Body of pancreas (tissue), 4 donors: ENCODE data around the gene TRIM71. TPM values are rescaled to one million over a fixed set of nuclear protein-coding genes. Genes with fewer than 3 reads are reported as not detected.

ENCODE experiments used
- ATAC-seq: fragments of 150-250 bp; one replicate; pipeline ENCODE4 v1.9.1; 2016
- DNase-seq, 4 donors: peaks; one replicate each; pipeline ENCODE4 v3.0.0-alpha.2; 2019
- H3K27ac ChIP-seq, 4 donors: fragments of 200-600 bp; sonication (generic); 1 replicate in 3 of 4; 2 replicates in 1 of 4; pipeline versions ENCODE4 v1.5.1 to v1.6.1; 2016 to 2019; ENCODE audit warnings: mild to moderate bottlenecking in 1 of 4, mixed read lengths in 1 of 4, moderate library complexity in 1 of 4
- H3K27me3 ChIP-seq, 2 donors: fragments of 200-600 bp; sonication (generic); one replicate each; pipeline ENCODE4 v1.6.0; 2016; ENCODE audit warnings: mild to moderate bottlenecking in 1 of 2
- H3K36me3 ChIP-seq, 2 donors: fragments of 200-600 bp; sonication (generic); replicated peaks in 1 of 2; 2 replicates each; pipeline ENCODE4 v1.5.1; 2016; ENCODE audit warnings: low read depth in 2 of 2; ENCODE audit not compliant: insufficient read depth in 1 of 2
- H3K4me1 ChIP-seq: fragments of 200-600 bp; sonication (generic); one replicate; pipeline ENCODE4 v1.6.0; 2016
- H3K4me3 ChIP-seq, 2 donors: fragments of 200-600 bp; sonication (generic); 1 replicate in 1 of 2; 2 replicates in 1 of 2; pipeline ENCODE4 v1.5.1; 2016 to 2019
- H3K9me3 ChIP-seq, 3 donors: fragments of 200-600 bp; sonication (generic); 1 replicate in 2 of 3; 2 replicates in 1 of 3; pipeline ENCODE4 v1.5.1; 2016
- CTCF ChIP-seq, 7 experiments: fragments of 450-650 bp in 4 of 7; fragments of 200-600 bp in 3 of 7; sonication (generic) in 3 of 7; IDR thresholded peaks; one replicate each; pipeline ENCODE4 v1.5.1; 2016 to 2019; ENCODE audit warnings: antibody characterized with exemption in 7 of 7
- POLR2A ChIP-seq, 3 donors: fragments of 450-650 bp; IDR thresholded peaks; one replicate each; pipeline ENCODE4 v1.6.1; 2016; ENCODE audit warnings: antibody characterized with exemption in 3 of 3, mild to moderate bottlenecking in 2 of 3
- WGBS, 2 donors: methylation state at CpG; one replicate each; pipeline ENCODE4 v1.1.5; 2017; 5-methylcytosine and 5-hydroxymethylcytosine counted together
- intact Hi-C: fragments of 100-400 bp; cut with DNase I; formaldehyde crosslinking; loops from one replicate; pipeline ENCODE4 v1.15.1; 2023
- total RNA-seq, 2 donors: library from RNA; depleted of rRNA; stranded (reverse); fragments of >200 nt; gene quantifications; one replicate each; pipeline ENCODE4 v1.1.0, GENCODE V29; 2016

Gene TRIM71
- total RNA-seq, 2 donors from 2014 or later = not detected

DNA sequence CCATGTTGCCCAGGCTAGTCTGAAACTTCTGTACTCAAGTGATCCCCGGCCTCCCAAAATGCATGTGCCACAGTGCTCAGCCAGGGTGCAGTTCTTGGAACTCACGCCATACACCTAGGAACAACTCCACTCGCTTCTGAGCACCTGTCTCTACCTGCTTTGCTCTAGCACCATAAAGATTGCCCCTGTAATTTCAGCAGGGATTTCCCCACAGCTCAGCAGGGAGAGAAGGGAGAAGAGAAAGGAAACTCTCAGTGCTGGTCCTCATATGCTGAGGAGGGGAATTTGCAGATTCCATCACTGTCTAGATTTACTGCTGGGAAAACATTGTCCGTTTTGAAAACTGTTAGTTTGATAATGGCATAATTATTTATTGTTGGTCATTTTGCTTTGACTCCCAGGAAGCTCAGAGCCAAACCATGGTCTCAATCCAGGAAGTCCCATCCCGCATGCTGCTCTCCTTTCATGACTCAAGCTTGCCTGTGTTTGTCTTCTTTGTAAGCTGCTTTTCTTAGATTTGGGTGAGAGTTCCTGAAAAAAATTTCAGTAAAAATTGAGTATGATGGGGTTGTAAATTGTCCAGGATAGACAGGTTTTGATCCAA lies 24.2 kb downstream of the TRIM71 start:
- TF ChIP-seq POLR2A (IDR thresholded peaks at IDR 0.05) (no peak), CTCF (IDR thresholded peaks at IDR 0.05) (no peak)
- Histone ChIP-seq H3K4me1 (peaks cover 7% of the 10 kb centered on the region), H3K36me3 (no peaks in the 10 kb centered on the region), H3K27me3 (no peaks in the 10 kb centered on the region), H3K4me3 (no peak overlapping the region), H3K27ac (no peak overlapping the region), H3K9me3 (no peaks in the 10 kb centered on the region)
- intact Hi-C loops = no loop called here
- DNase-seq (no peak), ATAC-seq (no peak)
- WGBS, 2 donors = 77 to 80% methylated on average over 5 of the region's 5 CpGs

DNA sequence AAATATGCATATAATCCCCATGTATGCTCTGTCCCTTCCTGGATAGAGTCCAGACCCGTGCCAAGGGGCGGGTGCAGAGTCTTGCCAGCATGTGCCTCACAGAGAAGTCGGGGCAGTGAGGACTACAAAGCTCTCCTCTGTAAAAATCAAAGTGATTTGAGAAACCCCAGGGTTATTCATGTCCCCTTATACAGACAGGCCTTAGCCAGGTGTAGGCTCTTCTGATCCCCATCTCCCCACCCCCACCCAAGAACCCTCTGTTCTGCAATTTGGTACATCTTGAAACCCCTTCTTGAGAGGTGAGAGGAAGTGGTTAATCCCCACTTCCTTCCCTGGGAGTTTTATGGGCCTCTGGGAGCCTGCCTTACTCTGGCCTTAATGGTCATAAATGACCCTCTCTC lies 24.7 kb downstream of the TRIM71 start:
- H3K9me3 ChIP-seq = no peaks in the 10 kb centered on the region
- no peak for DNase-seq
- no peaks in the 10 kb centered on the region for H3K27me3 ChIP-seq
- peaks cover 7% of the 10 kb centered on the region for H3K4me1 ChIP-seq
- no peak overlapping the region for H3K4me3 ChIP-seq
- no peak overlapping the region for H3K27ac ChIP-seq
- no peak for TF ChIP-seq POLR2A (IDR thresholded peaks at IDR 0.05)
- no peak for TF ChIP-seq CTCF (IDR thresholded peaks at IDR 0.05)
- WGBS, 2 donors = 37 to 43% methylated on average over 3 of the region's 3 CpGs
- ATAC-seq = no peak
- no peaks in the 10 kb centered on the region for H3K36me3 ChIP-seq
- intact Hi-C loops = no loop called here

- Histone ChIP-seq H3K27ac (no peak overlapping the region), H3K4me1 (peaks cover 7% of the 10 kb centered on the region), H3K36me3 (no peaks in the 10 kb centered on the region), H3K9me3 (no peaks in the 10 kb centered on the region), H3K27me3 (no peaks in the 10 kb centered on the region), H3K4me3 (no peak overlapping the region)
- ATAC-seq = no peak
- TF ChIP-seq POLR2A (IDR thresholded peaks at IDR 0.05) (no peak), CTCF (IDR thresholded peaks at IDR 0.05) (no peak)
- intact Hi-C loops = no loop called here
- 49 to 82% methylated on average over 2 of the region's 2 CpGs for WGBS, 2 donors
- DNase-seq = no peak
Observed at GRCh38 chr3:32842987-32843386, 25.2 kb downstream of the TRIM71 start.

DNA sequence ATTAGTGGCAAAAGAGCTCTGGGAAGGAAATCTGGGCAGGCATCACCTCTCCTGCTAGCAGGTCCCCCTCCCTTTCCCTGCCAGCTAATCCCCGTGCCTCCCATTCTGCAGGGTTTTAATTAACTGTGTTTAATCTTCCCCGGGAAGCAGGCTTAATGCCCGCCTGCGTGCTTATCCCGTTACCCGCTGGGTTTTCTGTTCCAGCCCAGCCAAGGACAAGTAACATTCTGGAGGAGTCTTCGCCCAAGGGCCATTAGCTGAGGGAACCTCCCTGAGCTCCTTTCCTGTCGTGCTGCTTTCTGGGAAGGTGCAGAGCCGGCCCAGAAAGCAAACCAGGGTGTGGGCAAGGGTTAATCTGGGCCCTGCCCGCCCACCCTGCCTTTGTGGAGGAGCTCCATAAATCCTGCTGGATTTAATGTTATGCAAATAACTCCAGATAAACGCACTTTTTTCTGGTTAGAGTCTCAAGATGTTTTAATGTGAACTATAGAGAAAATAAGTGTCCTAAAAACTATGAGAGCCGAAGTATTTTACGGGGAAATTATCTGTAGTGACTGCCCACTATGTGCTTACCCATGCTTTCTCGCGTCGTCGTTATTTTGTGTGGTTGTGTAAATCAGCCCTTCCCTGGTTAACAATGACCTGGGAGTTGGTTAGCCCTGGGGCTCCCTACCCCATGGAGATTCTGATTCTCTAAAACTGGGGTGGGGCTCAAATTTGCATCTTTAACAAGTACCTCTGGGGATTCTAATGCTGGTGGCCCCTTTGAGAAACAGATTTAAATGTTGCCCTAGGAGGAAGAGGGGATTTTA lies 25.9 kb downstream of the TRIM71 start:
- TF ChIP-seq CTCF (IDR thresholded peaks at IDR 0.05) = no peak
- TF ChIP-seq POLR2A (IDR thresholded peaks at IDR 0.05) = no peak
- intact Hi-C loops = no loop called here
- H3K4me1 ChIP-seq = peaks cover 7% of the 10 kb centered on the region
- no peaks in the 10 kb centered on the region for H3K27me3 ChIP-seq
- no peak overlapping the region for H3K4me3 ChIP-seq
- ATAC-seq (no peak), DNase-seq (no peak)
- H3K36me3 ChIP-seq = no peaks in the 10 kb centered on the region
- no peak overlapping the region for H3K27ac ChIP-seq
- no peaks in the 10 kb centered on the region for H3K9me3 ChIP-seq
- WGBS, 2 donors = 84 to 89% methylated on average over 17 of the region's 17 CpGs

- no peaks in the 10 kb centered on the region for H3K9me3 ChIP-seq
- intact Hi-C loops = no loop called here
- ATAC-seq (no peak), DNase-seq (no peak)
- TF ChIP-seq POLR2A (IDR thresholded peaks at IDR 0.05) (no peak), CTCF (IDR thresholded peaks at IDR 0.05) (no peak)
- no peaks in the 10 kb centered on the region for H3K27me3 ChIP-seq
- H3K27ac ChIP-seq = no peak overlapping the region
- H3K4me1 ChIP-seq = peaks cover 7% of the 10 kb centered on the region
- H3K4me3 ChIP-seq = no peak overlapping the region
- 82 to 92% methylated on average over 7 of the region's 7 CpGs for WGBS, 2 donors
- no peaks in the 10 kb centered on the region for H3K36me3 ChIP-seq
Observed at GRCh38 chr3:32844322-32844654, 26.5 kb downstream of the TRIM71 start.
